ENCODE measurements around the gene SNX25. TPM values are rescaled to one million over a fixed set of nuclear protein-coding genes. Genes with fewer than 3 reads are reported as not detected.

The SNX25 gene
- total and polyA plus RNA-seq, 10 of the 15 experiments (the other 5 are each of a cell fraction or from before 2014, with no cell fraction given): 11.2 to 117 (median 62.8) TPM

DNA sequence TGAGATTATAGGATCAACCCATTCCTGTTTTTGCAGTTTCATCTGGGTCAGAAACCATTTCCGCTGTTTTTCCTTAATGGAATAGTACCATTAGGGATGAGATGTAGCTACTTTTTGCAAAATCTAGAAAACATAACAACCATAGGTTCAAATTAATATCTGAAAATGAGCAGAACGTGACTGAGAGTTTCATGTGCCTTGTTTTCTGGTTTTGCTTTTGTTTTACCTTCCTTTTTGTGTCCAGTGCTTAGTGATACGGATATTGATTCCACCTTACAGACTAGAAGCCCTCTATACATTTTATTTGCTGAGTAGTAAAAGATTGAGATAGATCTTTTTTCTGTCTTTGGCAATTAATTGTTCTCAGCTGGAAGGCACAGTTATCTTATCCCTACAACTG is 46.5 kb downstream of the SNX25 start (continued):
- no peak for TF ChIP-seq ZNF687 (IDR thresholded peaks at IDR 0.05)
- no peak for TF ChIP-seq CTCF (IDR thresholded peaks at IDR 0.05 in 2 of 3, conservative IDR thresholded peaks at IDR 0.05 in 1 of 3; ENCODE audit: control insufficient read depth in 2 of 3, extremely low read depth in 1 of 3, insufficient read depth in 1 of 3, low read depth in 3 of 3, low read length in 3 of 3)
- TF ChIP-seq DPF2 (IDR thresholded peaks at IDR 0.05): no peak
- no peak for TF ChIP-seq GATAD2B (conservative IDR thresholded peaks at IDR 0.05; ENCODE audit: low read depth)
- TF ChIP-seq IKZF2 (IDR thresholded peaks at IDR 0.05): 0 out of 4 replicates have a peak, but pooled peaks of 1 of the 2 experiments have one; percentile 14
- TF ChIP-seq, protein P1, sequence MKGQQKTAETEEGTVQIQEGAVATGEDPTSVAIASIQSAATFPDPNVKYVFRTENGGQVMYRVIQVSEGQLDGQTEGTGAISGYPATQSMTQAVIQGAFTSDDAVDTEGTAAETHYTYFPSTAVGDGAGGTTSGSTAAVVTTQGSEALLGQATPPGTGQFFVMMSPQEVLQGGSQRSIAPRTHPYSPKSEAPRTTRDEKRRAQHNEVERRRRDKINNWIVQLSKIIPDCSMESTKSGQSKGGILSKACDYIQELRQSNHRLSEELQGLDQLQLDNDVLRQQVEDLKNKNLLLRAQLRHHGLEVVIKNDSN (IDR thresholded peaks at IDR 0.05; ENCODE audit: borderline replicate concordance, extremely low read length, insufficient read depth, low read depth, low read length): no peak
- peak in 1 of 2 experiments; percentile 47; a peak in 1 of 4 replicates for TF ChIP-seq ETV6 (conservative IDR thresholded peaks at IDR 0.05 in 1 of 2, IDR thresholded peaks at IDR 0.05 in 1 of 2; ENCODE audit: borderline replicate concordance in 1 of 2, low read depth in 1 of 2)
- TF ChIP-seq GABPA (IDR thresholded peaks at IDR 0.05; ENCODE audit: low read depth): no peak
- TF ChIP-seq ZBTB33 (IDR thresholded peaks at IDR 0.05): no peak
- TF ChIP-seq POLR2AphosphoS5 (IDR thresholded peaks at IDR 0.05; ENCODE audit: low read length): no peak
- no peak for TF ChIP-seq RAD51 (IDR thresholded peaks at IDR 0.05)
- no peak for TF ChIP-seq SMARCA5 (IDR thresholded peaks at IDR 0.05)
- no peak for TF ChIP-seq ZZZ3 (IDR thresholded peaks at IDR 0.05; ENCODE audit: control insufficient read depth, insufficient read length, low read depth)
- no peak for TF ChIP-seq ATF2 (IDR thresholded peaks at IDR 0.05; ENCODE audit: low read length)
- no peak for TF ChIP-seq NBN (IDR thresholded peaks at IDR 0.05)
- 0 out of 2 replicates have a peak, but pooled peaks have one; percentile 29 for TF ChIP-seq RUNX3 (IDR thresholded peaks at IDR 0.05; ENCODE audit: low read length)
- TF ChIP-seq CHD4 (IDR thresholded peaks at IDR 0.05): no peak
- TF ChIP-seq STAT1 (conservative IDR thresholded peaks at IDR 0.05): no peak
